ENCODE measurements around the gene SLITRK5. TPM values are rescaled to one million over a fixed set of nuclear protein-coding genes. Genes with fewer than 3 reads are reported as not detected.

The SLITRK5 gene
- total RNA-seq, 1 donor from 2014 or later = 0.02 TPM

DNA sequence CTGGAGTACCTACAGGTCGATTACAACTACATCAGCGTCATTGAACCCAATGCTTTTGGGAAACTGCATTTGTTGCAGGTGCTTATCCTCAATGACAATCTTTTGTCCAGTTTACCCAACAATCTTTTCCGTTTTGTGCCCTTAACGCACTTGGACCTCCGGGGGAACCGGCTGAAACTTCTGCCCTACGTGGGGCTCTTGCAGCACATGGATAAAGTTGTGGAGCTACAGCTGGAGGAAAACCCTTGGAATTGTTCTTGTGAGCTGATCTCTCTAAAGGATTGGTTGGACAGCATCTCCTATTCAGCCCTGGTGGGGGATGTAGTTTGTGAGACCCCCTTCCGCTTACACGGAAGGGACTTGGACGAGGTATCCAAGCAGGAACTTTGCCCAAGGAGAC, 4.7 kb downstream of the SLITRK5 start:
- peaks cover 42% of the 10 kb centered on the region for H3K4me1 Mint-ChIP-seq (ENCODE audit: low read depth)
- no peaks in the 10 kb centered on the region for H3K9me3 Mint-ChIP-seq (ENCODE audit: low read depth)
- peaks cover 2% of the 10 kb centered on the region for H3K36me3 Mint-ChIP-seq (ENCODE audit: low read depth)
- no peak overlapping the region for H3K4me3 Mint-ChIP-seq (ENCODE audit: unreplicated experiment)
- peaks cover 53% of the 10 kb centered on the region for H3K27me3 Mint-ChIP-seq (ENCODE audit: low read depth)
- no peak overlapping the region for H3K27ac Mint-ChIP-seq (ENCODE audit: unreplicated experiment)
- no peak for DNase-seq (ENCODE audit: low spot score)
- TF ChIP-seq, protein P1, sequence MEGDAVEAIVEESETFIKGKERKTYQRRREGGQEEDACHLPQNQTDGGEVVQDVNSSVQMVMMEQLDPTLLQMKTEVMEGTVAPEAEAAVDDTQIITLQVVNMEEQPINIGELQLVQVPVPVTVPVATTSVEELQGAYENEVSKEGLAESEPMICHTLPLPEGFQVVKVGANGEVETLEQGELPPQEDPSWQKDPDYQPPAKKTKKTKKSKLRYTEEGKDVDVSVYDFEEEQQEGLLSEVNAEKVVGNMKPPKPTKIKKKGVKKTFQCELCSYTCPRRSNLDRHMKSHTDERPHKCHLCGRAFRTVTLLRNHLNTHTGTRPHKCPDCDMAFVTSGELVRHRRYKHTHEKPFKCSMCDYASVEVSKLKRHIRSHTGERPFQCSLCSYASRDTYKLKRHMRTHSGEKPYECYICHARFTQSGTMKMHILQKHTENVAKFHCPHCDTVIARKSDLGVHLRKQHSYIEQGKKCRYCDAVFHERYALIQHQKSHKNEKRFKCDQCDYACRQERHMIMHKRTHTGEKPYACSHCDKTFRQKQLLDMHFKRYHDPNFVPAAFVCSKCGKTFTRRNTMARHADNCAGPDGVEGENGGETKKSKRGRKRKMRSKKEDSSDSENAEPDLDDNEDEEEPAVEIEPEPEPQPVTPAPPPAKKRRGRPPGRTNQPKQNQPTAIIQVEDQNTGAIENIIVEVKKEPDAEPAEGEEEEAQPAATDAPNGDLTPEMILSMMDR (IDR thresholded peaks at IDR 0.05) = no peak

GRCh38 chr13:87676254-87677042, 5.3 kb downstream of the SLITRK5 start:
- Mint-ChIP-seq H3K27ac (ENCODE audit: unreplicated experiment) (no peak overlapping the region), H3K9me3 (ENCODE audit: low read depth) (no peaks in the 10 kb centered on the region), H3K4me3 (ENCODE audit: unreplicated experiment) (no peak overlapping the region), H3K36me3 (ENCODE audit: low read depth) (peaks cover 2% of the 10 kb centered on the region), H3K27me3 (ENCODE audit: low read depth) (peaks cover 56% of the 10 kb centered on the region), H3K4me1 (ENCODE audit: low read depth) (peaks cover 37% of the 10 kb centered on the region)
- TF ChIP-seq, protein P1 (IDR thresholded peaks at IDR 0.05) = no peak
- DNase-seq (ENCODE audit: low spot score) = no peak

GRCh38 chr13:87677043-87677495, 5.9 kb downstream of the SLITRK5 start:
- Mint-ChIP-seq H3K4me3 (ENCODE audit: unreplicated experiment) (peak overlapping the region; percentile 75), H3K4me1 (ENCODE audit: low read depth) (peaks cover 35% of the 10 kb centered on the region), H3K9me3 (ENCODE audit: low read depth) (no peaks in the 10 kb centered on the region), H3K27ac (ENCODE audit: unreplicated experiment) (no peak overlapping the region), H3K27me3 (ENCODE audit: low read depth) (peaks cover 56% of the 10 kb centered on the region), H3K36me3 (ENCODE audit: low read depth) (peaks cover 2% of the 10 kb centered on the region)
- TF ChIP-seq, protein P1 (IDR thresholded peaks at IDR 0.05) = no peak
- no peak for DNase-seq (ENCODE audit: low spot score)

- H3K27ac Mint-ChIP-seq (ENCODE audit: unreplicated experiment) = no peak overlapping the region
- peaks cover 32% of the 10 kb centered on the region for H3K4me1 Mint-ChIP-seq (ENCODE audit: low read depth)
- peaks cover 53% of the 10 kb centered on the region for H3K27me3 Mint-ChIP-seq (ENCODE audit: low read depth)
- H3K4me3 Mint-ChIP-seq (ENCODE audit: unreplicated experiment) = peak overlapping the region; percentile 75
- H3K9me3 Mint-ChIP-seq (ENCODE audit: low read depth) = no peaks in the 10 kb centered on the region
- DNase-seq (ENCODE audit: low spot score) = no peak
- TF ChIP-seq, protein P1 (IDR thresholded peaks at IDR 0.05) = no peak
- H3K36me3 Mint-ChIP-seq (ENCODE audit: low read depth) = peaks cover 2% of the 10 kb centered on the region
Observed at GRCh38 chr13:87677496-87678371, 6.6 kb downstream of the SLITRK5 start.

DNA sequence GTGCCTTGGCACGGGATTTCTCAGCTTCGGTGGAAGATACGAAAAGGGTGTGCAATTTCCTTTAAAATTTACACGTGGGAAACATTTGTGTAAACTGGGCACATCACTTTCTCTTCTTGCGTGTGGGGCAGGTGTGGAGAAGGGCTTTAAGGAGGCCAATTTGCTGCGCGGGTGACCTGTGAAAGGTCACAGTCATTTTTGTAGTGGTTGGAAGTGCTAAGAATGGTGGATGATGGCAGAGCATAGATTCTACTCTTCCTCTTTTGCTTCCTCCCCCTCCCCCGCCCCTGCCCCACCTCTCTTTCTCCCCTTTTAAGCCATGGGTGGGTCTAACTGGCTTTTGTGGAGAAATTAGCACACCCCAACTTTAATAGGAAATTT, 7.2 kb downstream of the SLITRK5 start:
- Mint-ChIP-seq H3K36me3 (ENCODE audit: low read depth) (peaks cover 2% of the 10 kb centered on the region), H3K4me1 (ENCODE audit: low read depth) (peaks cover 26% of the 10 kb centered on the region), H3K4me3 (ENCODE audit: unreplicated experiment) (peak overlapping the region; percentile 75), H3K27me3 (ENCODE audit: low read depth) (peaks cover 48% of the 10 kb centered on the region), H3K9me3 (ENCODE audit: low read depth) (no peaks in the 10 kb centered on the region), H3K27ac (ENCODE audit: unreplicated experiment) (no peak overlapping the region)
- no peak for DNase-seq (ENCODE audit: low spot score)
- TF ChIP-seq, protein P1 (IDR thresholded peaks at IDR 0.05) = no peak

All from chondrocyte (in vitro differentiated cells).